Mucosa of descending colon (tissue), 3 donors: ENCODE results near the gene PDLIM5. TPM values are rescaled to one million over a fixed set of nuclear protein-coding genes. Genes with fewer than 3 reads are reported as not detected.

Experiments
- ATAC-seq: fragments of 200-7000 bp; cut with Tn5 transposase; one replicate; pipeline ENCODE4 v1.9.1; 2020; ENCODE audit warnings: mild to moderate bottlenecking, moderate library complexity
- DNase-seq, 3 donors: peaks; one replicate each; pipeline ENCODE4 v3.0.0-alpha.2; 2020
- H3K36me3 ChIP-seq: fragments of 200-600 bp; one replicate; pipeline ENCODE4 v1.8.0; 2021; ENCODE audit warnings: low read depth, mild to moderate bottlenecking
- H3K4me1 ChIP-seq: fragments of 200-600 bp; one replicate; pipeline ENCODE4 v1.8.0; 2021; ENCODE audit warnings: low read depth, mild to moderate bottlenecking
- H3K4me3 ChIP-seq: fragments of 200-600 bp; one replicate; pipeline ENCODE4 v1.8.0; 2021; ENCODE audit warnings: mild to moderate bottlenecking
- H3K9me3 ChIP-seq: fragments of 200-600 bp; one replicate; pipeline ENCODE4 v1.8.0; 2021; ENCODE audit warnings: mild to moderate bottlenecking
- intact Hi-C, 2 donors: fragments of 100-400 bp; cut with DNase I in 1 of 2; cut with micrococcal nuclease in 1 of 2; formaldehyde crosslinking; loops; one replicate each; pipeline versions ENCODE4 v1.11.0 to v1.11.1; 2022; cut with DNase I, micrococcal nuclease
- total RNA-seq, 3 donors: library from RNA; stranded (reverse); fragmentation: NEBNext Ultra II Directional in 2 of 3; extraction: Animal tissue kit (Norgen Biotek cat#: 25700) in 2 of 3; gene quantifications; one replicate each; pipeline versions ENCODE4 v1.2.1 to v1.2.4, GENCODE V29; 2021 to 2023
- TF ChIP-seq, protein P1 (sequence below): fragments of 200-600 bp; IDR thresholded peaks from one replicate; pipeline ENCODE4 v1.8.0; 2022; ENCODE audit warnings: antibody characterized with exemption, mild to moderate bottlenecking
- donor health status: DM: no; HTN: no; CAD: no; lungs with moderate emphysema.
- donor health status: DM: no; HTN: no; CAD: no.
- donor health status: DM: no; HTN: yes; CAD: no.

PDLIM5 gene
- total RNA-seq, 3 donors from 2014 or later = 137 to 183 (median 160) TPM

DNA sequence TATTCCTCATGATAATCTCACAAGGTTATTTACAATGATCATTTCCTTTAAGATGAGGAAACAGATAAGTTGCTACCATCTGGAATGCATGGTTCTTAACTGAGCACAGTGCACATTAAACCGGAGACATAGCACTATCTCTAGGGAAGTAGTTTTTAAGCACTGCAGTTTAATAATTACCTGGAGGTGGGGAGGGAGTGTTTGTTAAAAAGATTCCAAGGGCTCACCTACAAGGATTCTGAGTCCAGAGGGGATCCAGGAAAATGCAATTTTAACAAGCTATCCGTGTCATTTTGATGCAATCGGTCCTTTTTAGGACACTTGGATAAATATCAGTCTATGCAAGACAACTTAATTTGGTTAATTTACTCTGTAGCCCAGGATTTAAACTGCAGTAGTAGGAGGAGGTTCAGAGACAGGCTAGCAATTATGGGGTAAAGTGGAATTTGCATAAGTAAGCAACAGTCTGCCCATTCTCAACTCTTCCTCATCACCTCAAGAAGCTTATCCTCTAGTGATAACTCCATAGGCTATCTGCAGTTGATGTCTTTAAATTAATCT lies 2.8 kb upstream of the PDLIM5 start:
- no peaks in the 10 kb centered on the region for H3K9me3 ChIP-seq
- no peaks in the 10 kb centered on the region for H3K36me3 ChIP-seq
- DNase-seq (no peak), ATAC-seq (no peak)
- TF ChIP-seq, protein P1, sequence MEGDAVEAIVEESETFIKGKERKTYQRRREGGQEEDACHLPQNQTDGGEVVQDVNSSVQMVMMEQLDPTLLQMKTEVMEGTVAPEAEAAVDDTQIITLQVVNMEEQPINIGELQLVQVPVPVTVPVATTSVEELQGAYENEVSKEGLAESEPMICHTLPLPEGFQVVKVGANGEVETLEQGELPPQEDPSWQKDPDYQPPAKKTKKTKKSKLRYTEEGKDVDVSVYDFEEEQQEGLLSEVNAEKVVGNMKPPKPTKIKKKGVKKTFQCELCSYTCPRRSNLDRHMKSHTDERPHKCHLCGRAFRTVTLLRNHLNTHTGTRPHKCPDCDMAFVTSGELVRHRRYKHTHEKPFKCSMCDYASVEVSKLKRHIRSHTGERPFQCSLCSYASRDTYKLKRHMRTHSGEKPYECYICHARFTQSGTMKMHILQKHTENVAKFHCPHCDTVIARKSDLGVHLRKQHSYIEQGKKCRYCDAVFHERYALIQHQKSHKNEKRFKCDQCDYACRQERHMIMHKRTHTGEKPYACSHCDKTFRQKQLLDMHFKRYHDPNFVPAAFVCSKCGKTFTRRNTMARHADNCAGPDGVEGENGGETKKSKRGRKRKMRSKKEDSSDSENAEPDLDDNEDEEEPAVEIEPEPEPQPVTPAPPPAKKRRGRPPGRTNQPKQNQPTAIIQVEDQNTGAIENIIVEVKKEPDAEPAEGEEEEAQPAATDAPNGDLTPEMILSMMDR = no peak
- peaks cover 11% of the 10 kb centered on the region for H3K4me1 ChIP-seq
- no peak overlapping the region for H3K4me3 ChIP-seq
- intact Hi-C loops = no loop called here

DNA sequence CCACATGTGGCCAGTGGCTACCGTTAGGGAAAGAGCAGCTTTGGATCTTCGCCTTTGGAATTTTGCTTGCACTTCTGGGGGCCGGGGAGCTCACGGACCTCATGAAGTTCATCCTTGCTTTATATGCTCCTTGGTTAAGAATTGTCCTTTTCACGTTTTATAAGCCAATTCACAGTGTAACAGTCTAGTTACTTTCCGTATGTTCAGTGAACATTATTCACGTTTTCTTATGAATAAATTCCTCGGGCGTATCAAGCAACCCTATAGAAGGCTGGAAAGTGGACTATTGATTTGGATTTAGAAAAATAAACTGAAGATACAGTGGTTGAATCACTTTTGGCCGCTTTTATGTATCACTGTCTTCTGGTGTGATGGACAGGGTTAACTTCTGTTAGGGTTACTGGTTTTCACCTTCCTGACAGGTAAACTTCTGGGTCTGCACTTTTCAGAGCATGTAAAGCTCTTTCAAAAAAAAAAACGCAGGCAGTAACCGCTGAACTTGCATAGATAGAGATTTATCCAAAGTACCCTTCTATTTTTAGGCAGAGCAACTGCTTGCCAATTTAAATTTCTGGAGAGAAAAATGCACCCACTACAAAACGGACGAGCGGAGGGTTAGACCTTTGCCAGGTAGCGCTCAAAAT lies 569 bp upstream of the PDLIM5 start:
- no peaks in the 10 kb centered on the region for H3K36me3 ChIP-seq
- no peaks in the 10 kb centered on the region for H3K9me3 ChIP-seq
- peak overlapping the region; percentile 99 for H3K4me3 ChIP-seq
- H3K4me1 ChIP-seq = peaks cover 26% of the 10 kb centered on the region
- no peak for DNase-seq
- TF ChIP-seq, protein P1 = no peak
- intact Hi-C loops = no loop called here
- ATAC-seq = no peak

DNA sequence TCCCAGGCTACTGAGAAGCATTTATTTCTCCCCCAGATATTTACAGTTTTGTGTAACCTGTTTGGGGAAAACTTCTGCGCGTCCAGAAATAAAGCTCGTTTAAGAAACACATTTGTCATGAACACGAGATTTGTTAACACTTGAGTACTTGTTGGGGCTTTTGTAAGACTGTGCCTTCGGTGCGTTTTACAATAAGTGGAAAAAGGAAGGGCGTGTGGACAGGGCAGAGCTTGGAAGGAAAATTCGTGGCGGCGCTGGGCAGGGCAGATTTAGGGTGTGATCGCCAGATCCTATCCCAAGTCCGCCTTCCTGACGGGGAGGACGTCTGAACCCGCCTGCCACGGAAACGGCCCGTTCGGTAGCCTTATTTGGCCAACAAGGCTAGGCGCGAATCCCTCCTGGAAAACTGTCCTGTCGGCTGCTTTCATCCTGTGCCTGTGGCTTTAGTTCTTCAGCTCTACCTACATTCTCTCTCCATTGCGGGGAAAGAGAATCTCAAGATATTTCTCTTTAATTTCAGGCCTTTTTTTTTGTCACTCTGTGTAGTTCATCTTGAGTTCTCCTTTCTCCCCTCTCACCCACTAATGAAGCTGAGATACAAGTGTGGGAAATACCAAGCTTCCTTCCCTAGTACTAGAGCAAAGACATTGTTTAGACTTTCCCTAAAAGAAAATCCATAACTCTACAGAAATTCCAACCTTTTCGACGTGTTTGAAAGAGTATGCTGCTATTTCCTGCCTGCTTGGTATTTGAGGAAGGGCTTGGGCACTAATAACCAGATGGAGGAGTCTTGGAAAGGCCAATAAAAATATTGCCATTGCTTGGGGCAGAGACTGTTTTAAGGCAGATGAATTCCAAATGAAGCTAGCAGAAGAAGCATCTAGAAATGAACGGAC lies 982 bp downstream of the PDLIM5 start:
- H3K36me3 ChIP-seq = no peaks in the 10 kb centered on the region
- no peaks in the 10 kb centered on the region for H3K9me3 ChIP-seq
- intact Hi-C loops = no loop called here
- TF ChIP-seq, protein P1 = no peak
- peaks cover 34% of the 10 kb centered on the region for H3K4me1 ChIP-seq
- DNase-seq = peak; percentile 91 to 94 (median 93)
- peak; percentile 80 for ATAC-seq
- H3K4me3 ChIP-seq = peak overlapping the region; percentile 99

DNA sequence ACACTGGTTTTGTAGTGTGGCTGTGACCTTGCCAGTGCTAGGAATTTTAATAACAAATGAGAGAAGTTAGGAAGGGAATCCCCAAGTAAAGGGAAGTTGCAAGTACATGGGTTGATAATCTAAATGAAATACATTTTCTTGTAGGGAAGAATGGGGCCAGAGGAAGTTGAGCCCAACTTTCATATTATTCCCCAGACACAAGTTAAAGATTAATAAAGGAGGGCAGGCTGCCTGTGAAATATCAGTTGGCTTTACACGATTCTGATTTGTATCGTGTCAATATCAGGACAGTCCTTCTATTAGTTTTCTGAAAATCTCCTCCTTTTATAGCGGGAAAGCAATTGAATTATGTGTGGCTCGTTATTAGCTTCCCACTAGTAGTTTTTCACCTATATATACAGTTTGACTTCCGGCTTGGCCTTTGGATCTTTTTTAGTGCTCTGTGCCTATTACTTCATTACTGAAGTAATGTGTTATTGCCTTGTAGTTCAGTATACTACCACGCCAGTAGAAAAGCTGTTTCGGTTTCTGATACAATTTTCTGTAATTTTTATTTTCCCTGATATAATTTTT lies 1.7 kb downstream of the PDLIM5 start:
- TF ChIP-seq, protein P1 = no peak
- intact Hi-C loops = no loop called here
- ATAC-seq = peak; percentile 50
- Histone ChIP-seq H3K4me3 (no peak overlapping the region), H3K4me1 (peaks cover 37% of the 10 kb centered on the region), H3K9me3 (no peaks in the 10 kb centered on the region), H3K36me3 (no peaks in the 10 kb centered on the region)
- DNase-seq = peak in 1 of 3 donors; percentile 62

DNA sequence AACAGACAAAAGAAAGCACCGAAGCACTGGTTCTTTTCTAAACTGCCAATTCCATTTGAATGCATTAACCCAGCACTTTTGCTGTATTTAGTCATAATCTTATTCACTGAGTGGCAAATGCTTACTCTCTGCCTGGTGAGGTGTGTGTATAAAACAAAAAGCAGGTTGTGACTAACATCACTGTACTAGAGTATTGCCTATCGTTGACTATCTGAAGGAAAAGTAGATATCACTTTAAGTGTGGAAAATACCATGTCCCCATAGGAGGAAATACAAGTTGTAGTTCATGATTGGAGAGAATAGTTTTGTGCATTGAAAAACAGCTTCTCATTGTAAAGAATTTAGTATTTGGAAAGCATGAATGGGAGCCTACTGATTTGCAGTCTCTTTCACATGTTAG lies 2.7 kb downstream of the PDLIM5 start:
- peak overlapping the region; percentile 9 for H3K4me3 ChIP-seq
- TF ChIP-seq, protein P1 = no peak
- intact Hi-C loops = no loop called here
- peaks cover 39% of the 10 kb centered on the region for H3K4me1 ChIP-seq
- H3K9me3 ChIP-seq = no peaks in the 10 kb centered on the region
- ATAC-seq (no peak), DNase-seq (no peak)
- no peaks in the 10 kb centered on the region for H3K36me3 ChIP-seq
